CD4-positive, alpha-beta T cell treated with Interleukin-15 for 4 hours (primary cell): Measurements from ENCODE around the gene MED17.

Experiments
- DNase-seq: peaks from one replicate; pipeline ENCODE4 v3.0.0-alpha.2; 2020; ENCODE audit warnings: low spot score

The MED17 gene

GRCh38 chr11:93849751-93850593 lies 65.9 kb downstream of the MED17 start:
- DNase-seq = no peak

- no peak for DNase-seq
These were observed 66.5 kb downstream of the MED17 start, which contains the start of gene VSTM5 for GRCh38 chr11:93850594-93851018. Gene VSTM5, minus strand, starts transcription at chr11:93850618. Its CDS starts 116 bp downstream, at chr11:93850502.

GRCh38 chr11:93852242-93852641 lies 68.2 kb downstream of the MED17 start:
- DNase-seq = no peak

DNA sequence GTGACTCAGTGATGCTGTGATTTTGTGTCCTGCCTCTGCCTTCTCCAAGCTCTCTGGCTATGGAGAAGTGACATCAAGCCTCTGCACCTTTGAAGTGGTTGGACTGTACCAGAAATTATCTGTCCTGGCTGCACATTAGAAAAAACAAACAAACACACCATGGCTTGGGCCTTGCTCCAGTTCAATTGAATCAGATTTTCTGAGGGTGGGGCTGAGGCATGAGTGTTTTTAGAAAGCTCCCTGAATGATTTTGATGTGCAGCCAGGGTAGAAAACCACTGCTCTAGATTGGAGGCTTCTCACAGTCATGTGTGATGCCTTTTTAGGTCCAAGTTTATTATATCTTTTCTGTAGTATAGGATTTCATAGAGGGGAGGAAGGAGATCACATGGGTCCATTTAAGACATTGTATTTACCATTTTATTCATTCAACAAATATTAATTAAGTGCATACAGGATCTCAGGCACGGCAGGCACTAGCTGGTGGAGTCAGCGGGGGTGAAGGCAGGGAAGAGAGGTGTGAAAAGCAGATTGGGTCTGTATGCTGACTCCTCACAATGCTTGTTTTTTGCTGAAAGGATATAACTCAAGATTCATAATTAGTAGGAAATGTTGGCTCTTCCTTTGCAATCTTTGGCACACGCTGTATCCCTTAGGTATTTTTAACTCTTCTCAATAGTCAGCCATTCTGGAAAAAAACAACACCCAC lies 73.5 kb downstream of the MED17 start:
- no peak for DNase-seq

DNA sequence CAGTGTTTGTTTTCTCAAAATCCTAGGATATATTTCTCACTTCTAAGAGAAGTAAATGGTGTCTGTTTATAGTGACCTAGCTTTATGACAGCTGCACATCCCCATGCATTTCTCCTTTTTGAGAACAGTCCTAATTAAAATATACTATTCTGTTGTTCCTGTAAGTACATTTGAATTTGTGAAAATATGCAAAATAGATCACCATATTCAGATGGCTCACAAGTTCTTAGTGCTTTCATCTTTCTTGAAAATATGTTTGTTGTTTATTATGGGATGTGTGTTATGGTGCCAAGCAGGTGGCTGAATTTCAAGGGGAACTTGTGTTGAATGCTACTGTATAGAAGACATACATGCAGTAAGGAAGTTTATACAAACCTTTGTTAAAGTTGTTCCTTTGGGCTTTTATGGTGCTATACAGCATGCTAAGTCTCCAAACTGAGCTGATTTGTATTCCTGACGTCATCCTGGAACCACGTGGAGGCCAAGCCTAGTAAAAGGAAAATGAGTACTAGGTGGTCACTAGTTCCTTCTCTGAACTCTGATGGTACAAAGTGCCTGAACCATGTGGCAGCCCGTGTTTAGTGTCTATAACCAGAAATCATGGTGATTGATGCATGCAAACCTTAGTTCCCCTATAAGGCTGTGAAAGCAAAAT lies 74.2 kb downstream of the MED17 start:
- no peak for DNase-seq

DNA sequence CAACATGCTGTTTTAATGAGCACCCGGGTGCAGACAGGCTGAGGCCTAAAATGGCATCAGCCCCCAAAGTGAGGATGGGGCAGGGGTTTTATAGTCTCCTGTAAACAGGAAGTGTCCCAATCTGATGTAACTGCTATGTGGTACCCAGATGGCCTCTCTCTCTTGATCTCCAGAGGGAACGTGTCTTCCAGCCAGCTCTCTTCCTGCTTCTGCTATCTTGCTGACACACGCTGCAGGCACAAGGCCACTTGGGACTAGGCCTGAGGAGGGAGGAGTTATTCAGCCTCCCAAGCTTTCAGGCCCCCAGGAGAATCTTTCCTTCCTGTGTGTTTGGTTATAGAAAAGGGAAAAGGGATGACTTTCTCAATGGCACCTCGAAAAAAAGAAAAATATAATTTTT lies 77.7 kb downstream of the MED17 start:
- no peak for DNase-seq
